Common myeloid progenitor, CD34-positive (primary cell): ENCODE results near the gene CMTM2.
"Not testable (repeated sequence)": the region's sequence is repeated elsewhere in the genome, so short reads cannot be mapped to it uniquely, and the experiment has no call there.

Source experiments
- CTCF ChIA-PET: fragments of 350-600 bp; sonication (Branson Sonifier 250); formaldehyde crosslinking; loops from one replicate; lab custom pipeline; 2021; ENCODE audit warnings: antibody characterized with exemption; lab: Charles Lee
- POLR2A ChIA-PET: fragments of 350-600 bp; sonication (Branson Sonifier 250); formaldehyde crosslinking; loops from one replicate; lab custom pipeline; 2021; ENCODE audit warnings: antibody characterized with exemption; lab: Charles Lee
- DNase-seq, 3 donors: peaks; one replicate each; pipeline versions ENCODE4 v3.0.0 to v3.0.0-alpha.2; 2013
- H3K27ac ChIP-seq, 2 experiments: 1 replicate in 1 of 2; 2 replicates in 1 of 2; pipeline ENCODE4 v1.7.0; 2013; ENCODE audit warnings: inconsistent platforms in 2 of 2, low read length in 2 of 2, mild to moderate bottlenecking in 2 of 2, low read depth in 1 of 2, moderate library complexity in 1 of 2; ENCODE audit not compliant: severe bottlenecking in 2 of 2, insufficient read depth in 1 of 2, poor library complexity in 1 of 2
- H3K27me3 ChIP-seq, 5 experiments: replicated peaks in 2 of 5; 1 replicate in 3 of 5; 2 replicates in 2 of 5; pipeline versions ENCODE4 v1.6.1 to v1.7.0; 2013; ENCODE audit warnings: low read length in 4 of 5, mild to moderate bottlenecking in 2 of 5, moderate library complexity in 2 of 5, inconsistent platforms in 1 of 5; ENCODE audit not compliant: insufficient read depth in 5 of 5, control insufficient read depth in 4 of 5
- H3K36me3 ChIP-seq, 4 experiments: 1 replicate in 2 of 4; 2 replicates in 2 of 4; pipeline versions ENCODE4 v1.6.1 to v1.7.0; 2013; ENCODE audit warnings: low read length in 3 of 4, control low read depth in 1 of 4, mild to moderate bottlenecking in 1 of 4; ENCODE audit not compliant: control insufficient read depth in 4 of 4, insufficient read depth in 4 of 4
- H3K4me1 ChIP-seq, 4 experiments: 1 replicate in 3 of 4; 2 replicates in 1 of 4; pipeline versions ENCODE4 v1.6.1 to v1.7.1; 2013; ENCODE audit warnings: low read length in 3 of 4, mild to moderate bottlenecking in 3 of 4, control low read depth in 1 of 4, inconsistent platforms in 1 of 4, moderate library complexity in 1 of 4; ENCODE audit not compliant: control insufficient read depth in 4 of 4, insufficient read depth in 4 of 4; ENCODE audit errors: control extremely low read depth in 1 of 4
- H3K4me3 ChIP-seq, 7 experiments: 1 replicate in 4 of 7; 2 replicates in 3 of 7; pipeline versions ENCODE4 v1.5.1 to v1.7.0; 2013; ENCODE audit warnings: mild to moderate bottlenecking in 7 of 7, low read length in 6 of 7, moderate library complexity in 6 of 7, inconsistent platforms in 2 of 7, low read depth in 2 of 7, control low read depth in 1 of 7; ENCODE audit not compliant: insufficient read depth in 4 of 7, control insufficient read depth in 1 of 7; ENCODE audit errors: extremely low read depth in 1 of 7
- H3K9me3 ChIP-seq, 5 experiments: 1 replicate in 4 of 5; 2 replicates in 1 of 5; pipeline versions ENCODE4 v1.6.1 to v1.7.1; 2013; ENCODE audit warnings: low read length in 4 of 5, mild to moderate bottlenecking in 2 of 5, inconsistent platforms in 1 of 5, low read depth in 1 of 5, moderate library complexity in 1 of 5; ENCODE audit not compliant: control insufficient read depth in 4 of 5, insufficient read depth in 2 of 5; ENCODE audit errors: control extremely low read depth in 1 of 5
- WGBS: methylation state at CpG from one replicate; pipeline ENCODE4 v1.1.5; 2013; ENCODE audit not compliant: insufficient coverage; 5-methylcytosine and 5-hydroxymethylcytosine counted together

CMTM2 gene

GRCh38 chr16:66622863-66623262 is 43.6 kb downstream of the CMTM2 start:
- Histone ChIP-seq H3K27me3 (no peaks in the 10 kb centered on the region), H3K27ac (no peak overlapping the region), H3K4me3 (no peak overlapping the region), H3K36me3 (peaks cover 0 to 44% (median 13%) of the 10 kb centered on the region in 4 experiments), H3K4me1 (no peaks in the 10 kb centered on the region), H3K9me3 (no peaks in the 10 kb centered on the region)
- DNase-seq, result no peak
- WGBS, result 85% methylated on average over 3 of the region's 3 CpGs
- CTCF ChIA-PET, result interaction anchor here (3.1 kb wide), 1 partner anchor 14 kb away, joined by 18 read pairs; no protein-coding TSS in a partner anchor
- POLR2A ChIA-PET, result no interaction called here

GRCh38 chr16:66623755-66624154 is 44.5 kb downstream of the CMTM2 start:
- CTCF ChIA-PET, result interaction anchor here (0.9 to 3.1 kb wide), 5 partner anchors 11 to 28 kb away, joined by 3 to 18 read pairs (median 3); no protein-coding TSS in a partner anchor
- no peak overlapping the region for H3K27ac ChIP-seq
- H3K9me3 ChIP-seq, result no peaks in the 10 kb centered on the region
- no peaks in the 10 kb centered on the region for H3K27me3 ChIP-seq
- H3K4me3 ChIP-seq, result no peak overlapping the region
- WGBS, result 92% methylated on average over 3 of the region's 3 CpGs
- no peaks in the 10 kb centered on the region for H3K4me1 ChIP-seq
- POLR2A ChIA-PET, result no interaction called here
- no peak for DNase-seq
- peaks cover 0 to 44% (median 12%) of the 10 kb centered on the region in 4 experiments for H3K36me3 ChIP-seq

GRCh38 chr16:66627611-66628378 is 48.5 kb downstream of the CMTM2 start:
- peaks cover 0 to 12% (median 0%) of the 10 kb centered on the region in 4 experiments for H3K36me3 ChIP-seq
- DNase-seq, POLR2A ChIA-PET, H3K4me3 ChIP-seq, H3K27me3 ChIP-seq, H3K9me3 ChIP-seq, H3K27ac ChIP-seq, CTCF ChIA-PET, H3K4me1 ChIP-seq: not testable (repeated sequence)
- WGBS, result 95% methylated on average over 8 of the region's 17 CpGs

GRCh38 chr16:66629856-66630255 is 50.6 kb downstream of the CMTM2 start:
- Histone ChIP-seq H3K9me3 (no peaks in the 10 kb centered on the region), H3K27me3 (no peaks in the 10 kb centered on the region), H3K4me1 (no peaks in the 10 kb centered on the region), H3K4me3 (no peak overlapping the region), H3K36me3 (no peaks in the 10 kb centered on the region), H3K27ac (no peak overlapping the region)
- WGBS, result 94% methylated on average over 3 of the region's 5 CpGs
- no peak for DNase-seq
- ChIA-PET CTCF (interaction anchor here (0.8 to 1.6 kb wide), 2 partner anchors 12 to 21 kb away, joined by 3 to 4 read pairs; no protein-coding TSS in a partner anchor), POLR2A (interaction anchor here (0.5 kb wide), 1 partner anchor 53 kb away, joined by 6 read pairs; no protein-coding TSS in a partner anchor)

- H3K36me3 ChIP-seq, H3K4me3 ChIP-seq, POLR2A ChIA-PET, DNase-seq, H3K9me3 ChIP-seq, H3K4me1 ChIP-seq, H3K27me3 ChIP-seq, H3K27ac ChIP-seq: not testable (repeated sequence)
- no CpG with 5 or more reads among the region's 49 CpGs for WGBS
- CTCF ChIA-PET, result interaction anchor here (1.6 kb wide), 1 partner anchor 13 kb away, joined by 4 read pairs; no protein-coding TSS in a partner anchor
Measured at GRCh38 chr16:66630561-66631260, 51.4 kb downstream of the CMTM2 start.

- H3K9me3 ChIP-seq, DNase-seq, H3K4me1 ChIP-seq, H3K4me3 ChIP-seq, H3K36me3 ChIP-seq, H3K27ac ChIP-seq, POLR2A ChIA-PET, H3K27me3 ChIP-seq: not testable (repeated sequence)
- CTCF ChIA-PET, result interaction anchor here (1.4 kb wide), 1 partner anchor 24 kb away, joined by 5 read pairs; no protein-coding TSS in a partner anchor
- WGBS, result no CpG with 5 or more reads among the region's 4 CpGs
Measured at GRCh38 chr16:66631558-66631957, 52.3 kb downstream of the CMTM2 start.
